Spleen (tissue), 7 donors: Measurements from ENCODE around the gene SPO11.

ENCODE experiments used
- CTCF ChIP-seq, 11 experiments: fragments of 200-600 bp in 7 of 11; fragments of 450-650 bp in 4 of 11; sonication (generic) in 4 of 11; IDR thresholded peaks in 8 of 11; conservative IDR thresholded peaks in 3 of 11; 1 replicate in 7 of 11; 2 replicates in 4 of 11; pipeline versions ENCODE4 v1.4.0 to v1.8.0; 2016 to 2021; ENCODE audit warnings: antibody characterized with exemption in 11 of 11, inconsistent platforms in 4 of 11, mild to moderate bottlenecking in 1 of 11
- POLR2AphosphoS5 ChIP-seq, 3 donors: sonication (generic); formaldehyde crosslinking; IDR thresholded peaks; one replicate each; pipeline ENCODE4 v1.5.1; 2017; ENCODE audit warnings: antibody characterized with exemption in 3 of 3
- donor health status: DM: no; HTN: no; CAD: no; lungs with moderate emphysema.
- donor health status: DM: no; HTN: no; CAD: no.
- donor health status: DM: no; HTN: no; CAD: no.

- TF ChIP-seq CTCF (IDR thresholded peaks at IDR 0.05 in 8 of 11, conservative IDR thresholded peaks at IDR 0.05 in 3 of 11) (no peak), POLR2AphosphoS5 (IDR thresholded peaks at IDR 0.05) (no peak)
These were observed 1.8 kb upstream of the SPO11 start for GRCh38 chr20:57327820-57328219.
